ENCODE data around the gene RBPMS2.

RBPMS2 gene

DNA sequence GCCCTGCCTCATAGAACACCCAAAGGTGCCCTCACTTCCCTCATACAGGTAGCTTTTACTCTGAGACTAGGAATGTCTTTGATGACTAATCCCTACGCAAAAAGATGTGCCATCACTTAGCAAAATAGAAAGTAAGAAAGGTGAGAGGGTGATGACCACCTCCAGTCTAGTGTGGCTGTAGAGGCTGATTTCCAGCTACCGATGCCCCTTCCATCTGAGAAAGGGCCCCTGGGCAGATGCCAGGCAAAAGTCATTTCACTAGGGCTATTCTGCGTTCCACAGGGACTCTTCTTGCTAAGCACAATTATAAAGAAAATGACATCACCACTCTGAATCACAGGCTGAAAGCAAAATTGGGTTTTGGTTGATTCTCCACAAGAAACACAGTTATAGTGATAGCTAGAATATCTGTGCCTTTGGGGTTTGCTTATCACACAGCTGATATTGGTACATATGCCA is 77.4 kb downstream of the RBPMS2 start:
- no peak for FAIRE-seq
- no peak for DNase-seq (ENCODE audit: insufficient read length, low spot score)

- FAIRE-seq = no peak
- no peak for DNase-seq (ENCODE audit: insufficient read length, low spot score)
Measured at GRCh38 chr15:64696481-64696880, 78.9 kb downstream of the RBPMS2 start.

- DNase-seq (ENCODE audit: insufficient read length, low spot score) (no peak), FAIRE-seq (no peak)
Measured at GRCh38 chr15:64695561-64695992, 79.8 kb downstream of the RBPMS2 start.

- no peak for FAIRE-seq
- DNase-seq (ENCODE audit: insufficient read length, low spot score) = no peak
Measured at GRCh38 chr15:64694816-64695215, 80.6 kb downstream of the RBPMS2 start.

- FAIRE-seq = no peak
- no peak for DNase-seq (ENCODE audit: insufficient read length, low spot score)
Measured at GRCh38 chr15:64693134-64693533, 82.3 kb downstream of the RBPMS2 start.

GRCh38 chr15:64691896-64692565 is 83.4 kb downstream of the RBPMS2 start:
- no peak for DNase-seq (ENCODE audit: insufficient read length, low spot score)
- FAIRE-seq = no peak

DNA sequence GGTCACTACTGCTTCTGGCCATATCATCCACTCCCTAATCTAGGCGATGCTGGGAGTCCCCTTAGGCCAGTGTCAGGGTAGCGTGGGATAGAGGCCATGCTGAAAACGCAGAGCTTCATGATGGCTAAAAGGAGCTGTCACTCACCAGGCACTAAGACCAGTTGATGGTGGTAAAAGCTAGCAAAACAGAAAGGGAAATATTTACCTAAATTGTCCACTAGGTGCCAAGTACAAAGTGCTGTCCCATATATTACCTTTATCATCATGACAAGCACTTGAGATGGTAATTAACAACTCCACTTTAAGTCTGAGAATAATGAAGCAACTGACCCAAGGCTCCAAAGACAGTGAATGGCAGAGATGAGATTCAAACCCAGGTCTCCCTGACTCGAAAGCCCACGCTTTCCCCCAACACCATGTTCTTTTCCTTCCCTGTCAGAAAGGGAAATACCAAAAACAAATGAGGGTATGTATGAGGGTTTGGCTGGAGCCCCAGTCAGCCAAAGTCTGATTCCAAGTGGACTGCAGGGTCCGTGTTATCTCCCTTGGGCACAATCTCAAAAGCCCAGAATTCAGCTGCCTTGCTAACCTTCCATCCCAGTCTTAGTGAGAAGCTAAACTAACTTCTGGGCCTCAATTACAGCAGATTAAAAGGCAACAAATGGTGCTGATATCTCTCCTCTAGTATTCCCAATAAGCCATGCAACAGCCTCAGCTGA is 84.7 kb downstream of the RBPMS2 start:
- FAIRE-seq (no peak), DNase-seq (ENCODE audit: insufficient read length, low spot score) (no peak)

DNA sequence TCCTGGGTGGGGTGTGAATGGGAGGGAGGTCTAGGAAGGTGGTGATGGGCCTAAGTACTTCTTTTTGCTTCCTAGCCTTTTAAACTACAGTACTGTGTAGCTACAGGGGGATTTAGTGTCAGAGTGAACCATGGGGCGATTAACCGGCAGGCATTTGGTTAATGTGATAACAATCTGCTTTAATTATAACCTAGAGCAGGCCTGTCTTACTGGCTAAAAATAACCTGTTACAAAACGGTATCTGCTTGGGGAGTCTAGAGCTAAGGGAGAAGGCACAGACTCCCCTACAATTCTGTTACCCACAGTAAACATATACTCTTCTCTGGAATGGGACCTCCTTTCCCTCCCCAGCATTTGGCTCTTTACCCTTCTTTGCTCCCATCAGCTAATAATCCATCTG is 85.4 kb downstream of the RBPMS2 start:
- no peak for FAIRE-seq
- no peak for DNase-seq (ENCODE audit: insufficient read length, low spot score)

Data from HTR-8/SVneo (cell line).